Keratinocyte (primary cell): ENCODE results near the gene CFAP77. TPM values are rescaled to one million over a fixed set of nuclear protein-coding genes. Genes with fewer than 3 reads are reported as not detected.

Experiments used
- DNase-seq: peaks from one replicate; pipeline ENCODE4 v3.0.0-alpha.2; 2011; ENCODE audit warnings: low read depth, missing footprints, low spot score
- FAIRE-seq: peaks from 2 replicates; lab custom pipeline; 2011; peaks lifted over from hg19 to GRCh38; lab: Jason Lieb, UNC
- H2AFZ ChIP-seq: 2 replicates; pipeline ENCODE4 v1.6.0; 2012; ENCODE audit warnings: low read length, control low read depth, inconsistent platforms; ENCODE audit not compliant: control insufficient read depth
- H3K27ac ChIP-seq: 2 replicates; pipeline ENCODE4 v1.5.1; 2011; ENCODE audit warnings: low read length; ENCODE audit not compliant: control insufficient read depth, insufficient read depth
- H3K27me3 ChIP-seq: 3 replicates; pipeline ENCODE4 v1.6.0; 2011; ENCODE audit warnings: low read length; ENCODE audit not compliant: control insufficient read depth, insufficient read depth; ENCODE audit errors: extremely low read depth
- H3K36me3 ChIP-seq, 2 experiments: 2 replicates in 1 of 2; 3 replicates in 1 of 2; pipeline ENCODE4 v1.5.1; 2011; ENCODE audit warnings: low read length in 2 of 2, mild to moderate bottlenecking in 1 of 2; ENCODE audit not compliant: control insufficient read depth in 2 of 2, insufficient read depth in 2 of 2; ENCODE audit errors: extremely low read depth in 1 of 2
- H3K4me1 ChIP-seq: 3 replicates; pipeline ENCODE4 v1.5.1; 2011; ENCODE audit warnings: low read length; ENCODE audit not compliant: control insufficient read depth, insufficient read depth; ENCODE audit errors: extremely low read depth
- H3K4me2 ChIP-seq: 3 replicates; pipeline ENCODE4 v1.6.0; 2011; ENCODE audit warnings: low read depth, low read length; ENCODE audit not compliant: control insufficient read depth, insufficient read depth; ENCODE audit errors: extremely low read depth
- H3K4me3 ChIP-seq, 3 experiments: fragments of 200-600 bp in 1 of 3; sonication (generic) in 1 of 3; 2 replicates in 2 of 3; 3 replicates in 1 of 3; pipeline ENCODE4 v1.5.1; 2011 to 2016; ENCODE audit warnings: low read length in 3 of 3, mild to moderate bottlenecking in 3 of 3, control low read depth in 2 of 3, inconsistent platforms in 1 of 3, low read depth in 1 of 3, mixed read lengths in 1 of 3, mixed run types in 1 of 3, moderate library complexity in 1 of 3; ENCODE audit not compliant: control insufficient read depth in 2 of 3, insufficient read depth in 2 of 3; ENCODE audit errors: extremely low read depth in 1 of 3
- H3K79me2 ChIP-seq: 2 replicates; pipeline ENCODE4 v1.6.0; 2012; ENCODE audit warnings: low read length; ENCODE audit not compliant: control insufficient read depth, insufficient read depth
- H3K9ac ChIP-seq: 3 replicates; pipeline ENCODE4 v1.6.0; 2011; ENCODE audit warnings: low read length; ENCODE audit not compliant: control insufficient read depth, insufficient read depth; ENCODE audit errors: extremely low read depth
- H3K9me1 ChIP-seq: 3 replicates; pipeline ENCODE4 v1.6.0; 2011; ENCODE audit warnings: low read length; ENCODE audit not compliant: control insufficient read depth, insufficient read depth; ENCODE audit errors: extremely low read depth
- H3K9me3 ChIP-seq: 2 replicates; pipeline ENCODE4 v1.5.1; 2012; ENCODE audit warnings: low read depth, low read length; ENCODE audit not compliant: control insufficient read depth
- H4K20me1 ChIP-seq: 3 replicates; pipeline ENCODE4 v1.6.0; 2011; ENCODE audit warnings: low read length; ENCODE audit not compliant: control insufficient read depth, insufficient read depth; ENCODE audit errors: extremely low read depth
- EZH2 ChIP-seq: IDR thresholded peaks from one replicate; pipeline ENCODE4 v1.6.1; 2012; ENCODE audit warnings: inconsistent platforms, mild to moderate bottlenecking, low read length, moderate library complexity
- dilution Hi-C: fragments of 300-500 bp; cut with MboI; formaldehyde crosslinking; loops from one replicate; pipeline ENCODE4 v1.7.0; 2020; ENCODE audit warnings: low sequenced_read_pairs; ENCODE audit not compliant: extremely low pct_ligation_motif_present
- polyA plus RNA-seq, 5 experiments: library from polyadenylated mRNA; depleted of rRNA in 3 of 5; stranded (reverse) in 3 of 5; stranded (forward) in 1 of 5; unstranded in 1 of 5; fragments of >200 nt; gene quantifications; 1 replicate in 1 of 5; 2 replicates in 3 of 5; 3 replicates in 1 of 5; pipeline versions ENCODE4 v1.2.1 to v1.2.3, GENCODE V29; 2011 to 2012; ENCODE audit warnings: missing spikeins in 2 of 5, low read depth in 1 of 5, low replicate concordance in 1 of 5
- TF ChIP-seq, protein P1 (sequence below), 3 experiments: IDR thresholded peaks in 1 of 3; conservative IDR thresholded peaks in 1 of 3; optimal IDR thresholded peaks in 1 of 3; 2 replicates in 2 of 3; 3 replicates in 1 of 3; pipeline versions ENCODE3 to v1.5.1; 2011; ENCODE audit warnings: low read length in 3 of 3, mild to moderate bottlenecking in 3 of 3, moderate library complexity in 2 of 3, control low read depth in 1 of 3, inconsistent platforms in 1 of 3; ENCODE audit not compliant: insufficient read depth in 2 of 3; ENCODE audit errors: extremely low read depth in 1 of 3

The CFAP77 gene
- polyA plus RNA-seq, 1 donor (not counting 4 experiments of a cell fraction or from before 2014, with no cell fraction given) = not detected

DNA sequence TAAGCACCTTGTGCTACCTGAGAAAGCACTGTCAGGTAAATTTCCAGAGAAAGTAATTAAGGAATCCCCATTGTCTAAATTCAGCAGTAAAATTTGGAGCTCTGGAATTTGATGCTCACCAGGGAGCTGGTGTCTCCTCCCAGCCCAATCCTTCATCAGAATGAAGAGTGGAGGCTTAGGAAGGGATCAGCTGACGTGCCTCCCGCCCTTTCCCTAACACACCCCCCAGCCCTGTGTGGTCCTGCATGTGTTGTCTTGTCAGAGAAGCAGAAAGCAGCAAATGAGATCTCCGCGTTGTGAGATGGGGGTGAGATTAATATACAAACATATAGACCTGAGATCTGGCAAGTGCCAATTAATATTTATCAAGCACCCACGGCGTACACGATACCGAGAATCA is 145.5 kb downstream of the CFAP77 start:
- H3K4me3 ChIP-seq = no peak overlapping the region
- dilution Hi-C loops = no loop called here
- H3K4me1 ChIP-seq = no peaks in the 10 kb centered on the region
- no peak for FAIRE-seq
- H3K9me1 ChIP-seq = no peaks in the 10 kb centered on the region
- no peak overlapping the region for H3K9ac ChIP-seq
- no peaks in the 10 kb centered on the region for H4K20me1 ChIP-seq
- H3K36me3 ChIP-seq = no peaks in the 10 kb centered on the region
- H2AFZ ChIP-seq = no peak overlapping the region
- H3K79me2 ChIP-seq = no peaks in the 10 kb centered on the region
- TF ChIP-seq, protein P1, sequence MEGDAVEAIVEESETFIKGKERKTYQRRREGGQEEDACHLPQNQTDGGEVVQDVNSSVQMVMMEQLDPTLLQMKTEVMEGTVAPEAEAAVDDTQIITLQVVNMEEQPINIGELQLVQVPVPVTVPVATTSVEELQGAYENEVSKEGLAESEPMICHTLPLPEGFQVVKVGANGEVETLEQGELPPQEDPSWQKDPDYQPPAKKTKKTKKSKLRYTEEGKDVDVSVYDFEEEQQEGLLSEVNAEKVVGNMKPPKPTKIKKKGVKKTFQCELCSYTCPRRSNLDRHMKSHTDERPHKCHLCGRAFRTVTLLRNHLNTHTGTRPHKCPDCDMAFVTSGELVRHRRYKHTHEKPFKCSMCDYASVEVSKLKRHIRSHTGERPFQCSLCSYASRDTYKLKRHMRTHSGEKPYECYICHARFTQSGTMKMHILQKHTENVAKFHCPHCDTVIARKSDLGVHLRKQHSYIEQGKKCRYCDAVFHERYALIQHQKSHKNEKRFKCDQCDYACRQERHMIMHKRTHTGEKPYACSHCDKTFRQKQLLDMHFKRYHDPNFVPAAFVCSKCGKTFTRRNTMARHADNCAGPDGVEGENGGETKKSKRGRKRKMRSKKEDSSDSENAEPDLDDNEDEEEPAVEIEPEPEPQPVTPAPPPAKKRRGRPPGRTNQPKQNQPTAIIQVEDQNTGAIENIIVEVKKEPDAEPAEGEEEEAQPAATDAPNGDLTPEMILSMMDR (optimal IDR thresholded peaks at IDR 0.05 in 1 of 3, IDR thresholded peaks at IDR 0.05 in 1 of 3, conservative IDR thresholded peaks at IDR 0.05 in 1 of 3; ENCODE audit: extremely low read depth in 1 of 3, insufficient read depth in 2 of 3, low read length in 3 of 3) = no peak
- no peak for TF ChIP-seq EZH2
- no peak overlapping the region for H3K4me2 ChIP-seq
- peaks cover 35% of the 10 kb centered on the region for H3K27me3 ChIP-seq
- no peak overlapping the region for H3K27ac ChIP-seq
- DNase-seq = no peak
- H3K9me3 ChIP-seq = no peaks in the 10 kb centered on the region

DNA sequence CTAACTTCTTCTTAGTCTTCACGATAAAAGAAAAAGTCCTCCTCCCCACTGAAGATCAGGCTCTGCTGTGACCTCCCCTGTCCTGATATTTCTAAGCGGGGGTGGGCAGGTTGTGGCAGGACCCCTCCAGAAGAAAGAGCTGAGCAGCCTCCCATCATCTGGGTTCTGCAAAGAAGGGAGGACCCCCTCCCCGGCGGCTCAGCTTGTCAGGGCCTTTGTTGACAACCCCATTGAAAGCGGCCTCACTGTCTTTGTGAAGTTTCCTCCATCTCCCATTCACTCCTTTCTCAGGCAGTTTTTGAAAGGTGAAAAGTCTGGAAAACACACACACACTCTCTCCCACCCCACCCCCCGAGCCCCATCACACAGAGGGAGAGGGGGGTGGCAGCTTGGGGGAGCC is 146.2 kb downstream of the CFAP77 start:
- Histone ChIP-seq H3K27me3 (peaks cover 42% of the 10 kb centered on the region), H3K4me2 (no peak overlapping the region), H4K20me1 (no peaks in the 10 kb centered on the region), H2AFZ (no peak overlapping the region), H3K9me3 (no peaks in the 10 kb centered on the region), H3K9ac (no peak overlapping the region), H3K79me2 (no peaks in the 10 kb centered on the region), H3K9me1 (no peaks in the 10 kb centered on the region), H3K27ac (no peak overlapping the region), H3K36me3 (no peaks in the 10 kb centered on the region), H3K4me3 (no peak overlapping the region), H3K4me1 (no peaks in the 10 kb centered on the region)
- DNase-seq (no peak), FAIRE-seq (no peak)
- dilution Hi-C loops = no loop called here
- TF ChIP-seq, protein P1 (optimal IDR thresholded peaks at IDR 0.05 in 1 of 3, IDR thresholded peaks at IDR 0.05 in 1 of 3, conservative IDR thresholded peaks at IDR 0.05 in 1 of 3; ENCODE audit: extremely low read depth in 1 of 3, insufficient read depth in 2 of 3, low read length in 3 of 3) = no peak
- no peak for TF ChIP-seq EZH2
